Fibroblast of villous mesenchyme (primary cell): ENCODE results near the gene CHDH. TPM values are rescaled to one million over a fixed set of nuclear protein-coding genes. Genes with fewer than 3 reads are reported as not detected.

Experiments
- DNase-seq: peaks from one replicate; pipeline ENCODE4 v3.0.0-alpha.2; 2010; ENCODE audit warnings: low read depth
- H3K4me3 ChIP-seq: 2 replicates; pipeline ENCODE4 v1.5.1; 2011; ENCODE audit warnings: low read depth, mild to moderate bottlenecking, low read length
- CTCF ChIP-seq: IDR thresholded peaks from 2 replicates; pipeline ENCODE4 v1.5.1; 2012; ENCODE audit warnings: low read depth, mild to moderate bottlenecking, low read length; ENCODE audit not compliant: insufficient read depth
- total RNA-seq: library from RNA; depleted of rRNA; stranded (reverse); fragments of >200 nt; gene quantifications from 2 replicates; pipeline ENCODE4 v1.2.3, GENCODE V29; 2012

The CHDH gene
- total RNA-seq, 1 donor = under 0.01 TPM

- no peak for TF ChIP-seq CTCF
- no peak for DNase-seq
- H3K4me3 ChIP-seq = no peak overlapping the region
Measured at GRCh38 chr3:53803816-53804695, 42.2 kb downstream of the CHDH start.

GRCh38 chr3:53803124-53803815, 42.9 kb downstream of the CHDH start:
- no peak overlapping the region for H3K4me3 ChIP-seq
- TF ChIP-seq CTCF = no peak
- no peak for DNase-seq

GRCh38 chr3:53802256-53802880, 43.9 kb downstream of the CHDH start:
- DNase-seq = no peak
- no peak overlapping the region for H3K4me3 ChIP-seq
- no peak for TF ChIP-seq CTCF

- no peak overlapping the region for H3K4me3 ChIP-seq
- DNase-seq = no peak
- TF ChIP-seq CTCF = no peak
Measured at GRCh38 chr3:53801319-53801718, 44.9 kb downstream of the CHDH start.

GRCh38 chr3:53800041-53800906, 45.9 kb downstream of the CHDH start:
- no peak for DNase-seq
- no peak overlapping the region for H3K4me3 ChIP-seq
- TF ChIP-seq CTCF = no peak

- H3K4me3 ChIP-seq = no peak overlapping the region
Measured at GRCh38 chr3:53799338-53799865, 46.8 kb downstream of the CHDH start.

More at GRCh38 chr3:53799338-53799865, 46.8 kb downstream of the CHDH start:
- TF ChIP-seq CTCF = no peak
- DNase-seq = no peak
